HEK293T (cell line): ENCODE data around the gene LGALS3BP.

Experiments
- CTCF ChIA-PET: fragments of 350-600 bp; formaldehyde crosslinking; extraction: SDS; loops from one replicate; lab custom pipeline; 2021; ENCODE audit warnings: antibody characterized with exemption, inconsistent platforms; lab: Yijun Ruan, JAX
- POLR2A ChIA-PET: fragments of 350-600 bp; formaldehyde crosslinking; extraction: SDS; loops from one replicate; lab custom pipeline; 2020; ENCODE audit warnings: antibody characterized with exemption, inconsistent platforms; lab: Yijun Ruan, JAX
- DNase-seq: peaks from one replicate; pipeline ENCODE4 v3.0.0; 2012; ENCODE audit warnings: mixed read lengths; ENCODE audit errors: extremely low spot score
- ARNT ChIP-seq: fragments of 450-650 bp; IDR thresholded peaks from 2 replicates; pipeline ENCODE4 v1.6.1; 2017; ENCODE audit warnings: mild to moderate bottlenecking
- BHLHE40 ChIP-seq: fragments of 450-650 bp; IDR thresholded peaks from 2 replicates; pipeline ENCODE4 v1.6.1; 2016; ENCODE audit warnings: mild to moderate bottlenecking, moderate library complexity, borderline replicate concordance
- CTBP1 ChIP-seq: fragments of 450-650 bp; IDR thresholded peaks from 2 replicates; pipeline ENCODE4 v1.6.1; 2016; ENCODE audit warnings: borderline replicate concordance
- ELF4 ChIP-seq: fragments of 450-650 bp; IDR thresholded peaks from 2 replicates; pipeline ENCODE4 v1.6.1; 2017; ENCODE audit warnings: antibody characterized with exemption
- FOXA1 ChIP-seq: fragments of 450-650 bp; IDR thresholded peaks from 2 replicates; pipeline ENCODE4 v1.6.1; 2016; ENCODE audit warnings: mild to moderate bottlenecking
- FOXK2 ChIP-seq: fragments of 450-650 bp; IDR thresholded peaks from 2 replicates; pipeline ENCODE4 v1.6.1; 2016; ENCODE audit warnings: mild to moderate bottlenecking
- FOXM1 ChIP-seq: fragments of 450-650 bp; IDR thresholded peaks from 2 replicates; pipeline ENCODE4 v1.6.1; 2017; ENCODE audit warnings: mild to moderate bottlenecking, borderline replicate concordance
- HDGF ChIP-seq: fragments of 450-650 bp; IDR thresholded peaks from 2 replicates; pipeline ENCODE4 v1.6.1; 2017; ENCODE audit warnings: antibody characterized with exemption, borderline replicate concordance
- L3MBTL2 ChIP-seq: fragments of 450-650 bp; conservative IDR thresholded peaks from 2 replicates; pipeline ENCODE4 v1.6.1; 2016; ENCODE audit warnings: mild to moderate bottlenecking
- LEF1 ChIP-seq: fragments of 450-650 bp; IDR thresholded peaks from 2 replicates; pipeline ENCODE4 v1.6.1; 2017; ENCODE audit warnings: mild to moderate bottlenecking, borderline replicate concordance
- NFRKB ChIP-seq: fragments of 450-650 bp; IDR thresholded peaks from 2 replicates; pipeline ENCODE4 v1.6.1; 2016; ENCODE audit warnings: mild to moderate bottlenecking, moderate library complexity
- PKNOX1 ChIP-seq: fragments of 450-650 bp; IDR thresholded peaks from 2 replicates; pipeline ENCODE4 v1.6.1; 2016
- SP1 ChIP-seq: fragments of 450-650 bp; IDR thresholded peaks from 2 replicates; pipeline ENCODE4 v1.6.1; 2017
- SUZ12 ChIP-seq: fragments of 450-650 bp; IDR thresholded peaks from 2 replicates; pipeline ENCODE4 v1.6.1; 2016; ENCODE audit warnings: mild to moderate bottlenecking
- TARDBP ChIP-seq: fragments of 450-650 bp; IDR thresholded peaks from 2 replicates; pipeline ENCODE4 v1.6.1; 2016
- ZNF384 ChIP-seq: fragments of 450-650 bp; IDR thresholded peaks from 2 replicates; pipeline ENCODE4 v1.6.1; 2016

Gene LGALS3BP

GRCh38 chr17:78995761-78996451 is 16.2 kb upstream of the LGALS3BP start:
- DNase-seq, result no peak
- TF ChIP-seq FOXA1, result no peak
- TF ChIP-seq FOXM1, result no peak
- TF ChIP-seq ZNF384, result no peak
- TF ChIP-seq SP1, result no peak
- no peak for TF ChIP-seq NFRKB
- ChIA-PET POLR2A (interaction anchor here (0.9 to 1.0 kb wide), 2 partner anchors 14 to 16 kb away, joined by 3 to 4 read pairs; partner anchors contain the start of genes CANT1 and LGALS3BP), CTCF (interaction anchor here (1.0 kb wide), 1 partner anchor 46 kb away, joined by 4 read pairs; no protein-coding TSS in a partner anchor)

- POLR2A ChIA-PET, result interaction anchor here (0.9 to 1.0 kb wide), 2 partner anchors 15 kb away, joined by 3 to 4 read pairs; partner anchors contain the start of genes CANT1 and LGALS3BP
- DNase-seq, result no peak
- TF ChIP-seq SP1, result no peak
- TF ChIP-seq TARDBP, result no peak
- no peak for TF ChIP-seq ZNF384
- no peak for TF ChIP-seq FOXM1
- TF ChIP-seq CTBP1, result no peak
- TF ChIP-seq BHLHE40, result no peak
- TF ChIP-seq LEF1, result no peak
- TF ChIP-seq HDGF, result no peak
- no peak for TF ChIP-seq PKNOX1
- TF ChIP-seq ARNT, result no peak
- TF ChIP-seq FOXA1, result no peak
- no peak for TF ChIP-seq FOXK2
- no peak for TF ChIP-seq SUZ12
- TF ChIP-seq ELF4, result no peak
- no peak for TF ChIP-seq NFRKB
- TF ChIP-seq L3MBTL2, result no peak
- CTCF ChIA-PET, result interaction anchor here (1.0 kb wide), 1 partner anchor 51 kb away, joined by 5 read pairs; no protein-coding TSS in a partner anchor
These were observed 15.5 kb upstream of the LGALS3BP start for GRCh38 chr17:78995022-78995760.

- DNase-seq, result no peak
- TF ChIP-seq FOXA1, result no peak
- POLR2A ChIA-PET, result interaction anchor here (0.6 kb wide), 1 partner anchor 15 kb away, joined by 3 read pairs; no protein-coding TSS in a partner anchor
- CTCF ChIA-PET, result interaction anchor here (0.7 to 1.0 kb wide), 2 partner anchors 34 to 52 kb away, joined by 3 to 5 read pairs; no protein-coding TSS in a partner anchor
These were observed 14.4 kb upstream of the LGALS3BP start for GRCh38 chr17:78993981-78994671.

- TF ChIP-seq LEF1 (no peak), PKNOX1 (no peak), ZNF384 (no peak), L3MBTL2 (no peak), BHLHE40 (no peak), FOXA1 (no peak), CTBP1 (no peak), SUZ12 (no peak), FOXM1 (no peak), SP1 (no peak), ARNT (no peak), ELF4 (no peak), TARDBP (no peak), HDGF (no peak), FOXK2 (no peak), NFRKB (no peak)
- peak; percentile 83 for DNase-seq
- ChIA-PET CTCF (interaction anchor here (0.7 kb wide), 1 partner anchor 35 kb away, joined by 3 read pairs; no protein-coding TSS in a partner anchor), POLR2A (interaction anchor here (0.6 kb wide), 1 partner anchor 15 kb away, joined by 3 read pairs; no protein-coding TSS in a partner anchor)
These were observed 13.7 kb upstream of the LGALS3BP start for GRCh38 chr17:78993241-78993956.

- no peak for DNase-seq
- POLR2A ChIA-PET, result no interaction called here
- CTCF ChIA-PET, result no interaction called here
- TF ChIP-seq SUZ12 (no peak), ELF4 (no peak), ARNT (no peak), NFRKB (no peak), FOXA1 (no peak), SP1 (no peak), PKNOX1 (no peak), TARDBP (no peak), ZNF384 (no peak), FOXK2 (no peak), L3MBTL2 (no peak), HDGF (no peak)
These were observed 13.0 kb upstream of the LGALS3BP start for GRCh38 chr17:78992542-78993212.
